Gastroesophageal sphincter (tissue), 4 donors: ENCODE results near the gene UNC13B. TPM values are rescaled to one million over a fixed set of nuclear protein-coding genes. Genes with fewer than 3 reads are reported as not detected.

Experiments
- ATAC-seq: fragments of 150-250 bp; one replicate; pipeline ENCODE4 v1.9.1; 2016; ENCODE audit warnings: mild to moderate bottlenecking, moderate library complexity
- H3K27ac ChIP-seq, 4 donors: fragments of 200-600 bp; sonication (generic) in 3 of 4; 1 replicate in 3 of 4; 2 replicates in 1 of 4; pipeline ENCODE4 v1.5.1; 2016 to 2019
- H3K27me3 ChIP-seq: fragments of 200-600 bp; sonication (generic); one replicate; pipeline ENCODE4 v1.5.1; 2019
- H3K36me3 ChIP-seq, 2 donors: fragments of 200-600 bp; sonication (generic); one replicate each; pipeline ENCODE4 v1.5.1; 2019; ENCODE audit warnings: control low read depth in 1 of 2
- H3K4me1 ChIP-seq, 3 donors: fragments of 200-600 bp; sonication (generic); 1 replicate in 2 of 3; 2 replicates in 1 of 3; pipeline ENCODE4 v1.5.1; 2016 to 2019; ENCODE audit warnings: control low read depth in 2 of 3
- H3K4me3 ChIP-seq, 2 donors: fragments of 200-600 bp; sonication (generic); one replicate each; pipeline ENCODE4 v1.5.1; 2019; ENCODE audit warnings: mild to moderate bottlenecking in 1 of 2, moderate library complexity in 1 of 2
- H3K9me3 ChIP-seq, 3 donors: fragments of 200-600 bp; sonication (generic); one replicate each; pipeline ENCODE4 v1.5.1; 2017 to 2019; ENCODE audit warnings: control low read depth in 2 of 3
- CTCF ChIP-seq, 4 experiments: fragments of 200-600 bp in 2 of 4; fragments of 450-650 bp in 2 of 4; sonication (generic) in 1 of 4; IDR thresholded peaks; one replicate each; pipeline ENCODE4 v1.5.1; 2017 to 2019; ENCODE audit warnings: antibody characterized with exemption in 4 of 4, mild to moderate bottlenecking in 2 of 4, moderate library complexity in 2 of 4
- EP300 ChIP-seq: sonication (generic); formaldehyde crosslinking; IDR thresholded peaks from one replicate; pipeline ENCODE4 v1.6.1; 2017; ENCODE audit warnings: antibody characterized with exemption, mild to moderate bottlenecking
- POLR2A ChIP-seq, 2 donors: fragments of 450-650 bp; IDR thresholded peaks; one replicate each; pipeline ENCODE4 v1.6.1; 2017; ENCODE audit warnings: antibody characterized with exemption in 2 of 2, mild to moderate bottlenecking in 2 of 2, moderate library complexity in 1 of 2
- POLR2AphosphoS5 ChIP-seq: sonication (generic); formaldehyde crosslinking; IDR thresholded peaks from one replicate; pipeline ENCODE4 v1.6.1; 2017; ENCODE audit warnings: antibody characterized with exemption
- WGBS, 2 donors: methylation state at CpG; one replicate each; pipeline ENCODE4 v1.1.5; 2018; ENCODE audit warnings: low coverage in 1 of 2; 5-methylcytosine and 5-hydroxymethylcytosine counted together
- total RNA-seq, 4 donors: library from RNA; depleted of rRNA; stranded (reverse); fragments of >200 nt; gene quantifications; one replicate each; pipeline ENCODE4 v1.1.0, GENCODE V29; 2016

The UNC13B gene
- total RNA-seq, 4 donors from 2014 or later, result 21.3 to 35.3 (median 31.7) TPM

- Histone ChIP-seq H3K27me3 (no peaks in the 10 kb centered on the region), H3K36me3 (no peaks in the 10 kb centered on the region), H3K4me1 (peaks cover 10 to 58% (median 30%) of the 10 kb centered on the region in 3 donors), H3K9me3 (no peaks in the 10 kb centered on the region), H3K27ac (peak within 1 kb of the TSS; percentile 55 to 96 (median 91)), H3K4me3 (peak within 1 kb of the TSS; percentile 43 to 64)
- 0% methylated on average over 25 to 27 of the region's 54 CpGs for WGBS, 2 donors
- peak; percentile 73 for ATAC-seq
- TF ChIP-seq EP300, result no peak
- TF ChIP-seq POLR2AphosphoS5, result peak; percentile 44
- peak in 1 of 2 donors; percentile 23 for TF ChIP-seq POLR2A (IDR thresholded peaks at IDR 0.05)
These were observed 45.9 kb upstream of the UNC13B start, which contains the start of gene ATOSB for GRCh38 chr9:35115680-35116538. Gene ATOSB (minus strand): TSS chr9:35115862. CDS start chr9:35108274, 7,588 bp downstream.

GRCh38 chr9:35116539-35116897 lies 45.3 kb upstream of the UNC13B start:
- no peak for ATAC-seq
- Histone ChIP-seq H3K27me3 (no peaks in the 10 kb centered on the region), H3K27ac (peak overlapping the region; percentile 55 to 96 (median 91)), H3K4me1 (peaks cover 10 to 56% (median 30%) of the 10 kb centered on the region in 3 donors), H3K9me3 (no peaks in the 10 kb centered on the region), H3K36me3 (no peaks in the 10 kb centered on the region), H3K4me3 (peak overlapping the region; percentile 43 to 64)
- TF ChIP-seq CTCF (IDR thresholded peaks at IDR 0.05) (no peak), POLR2A (IDR thresholded peaks at IDR 0.05) (no peak)
- 0% methylated on average over 6 to 7 of the region's 12 CpGs for WGBS, 2 donors

- peak; percentile 74 for ATAC-seq
- Histone ChIP-seq H3K4me1 (peaks cover 10 to 51% (median 27%) of the 10 kb centered on the region in 3 donors), H3K4me3 (peak overlapping the region in 1 of 2 donors; percentile 64), H3K27ac (peak overlapping the region; percentile 41 to 96 (median 91)), H3K36me3 (no peaks in the 10 kb centered on the region), H3K9me3 (no peaks in the 10 kb centered on the region), H3K27me3 (no peaks in the 10 kb centered on the region)
- 12 to 18% methylated on average over 9 to 30 of the region's 30 CpGs for WGBS, 2 donors
- TF ChIP-seq CTCF (IDR thresholded peaks at IDR 0.05) (peak in 3 of 4 experiments; percentile 88 to 95 (median 90)), EP300 (no peak), POLR2A (IDR thresholded peaks at IDR 0.05) (no peak), POLR2AphosphoS5 (peak; percentile 49)
These were observed 44.8 kb upstream of the UNC13B start for GRCh38 chr9:35116898-35117551.

- no peak overlapping the region for H3K27ac ChIP-seq
- H3K4me3 ChIP-seq, result no peak overlapping the region
- no peaks in the 10 kb centered on the region for H3K9me3 ChIP-seq
- TF ChIP-seq CTCF (IDR thresholded peaks at IDR 0.05) (no peak), POLR2AphosphoS5 (no peak), EP300 (no peak), POLR2A (IDR thresholded peaks at IDR 0.05) (no peak)
- ATAC-seq, result no peak
- H3K36me3 ChIP-seq, result no peaks in the 10 kb centered on the region
- no peaks in the 10 kb centered on the region for H3K4me1 ChIP-seq
- no peaks in the 10 kb centered on the region for H3K27me3 ChIP-seq
- 59 to 81% methylated on average over 4 to 6 of the region's 6 CpGs for WGBS, 2 donors
These were observed 26.9 kb upstream of the UNC13B start for GRCh38 chr9:35134920-35135319.

GRCh38 chr9:35135988-35136387 lies 25.8 kb upstream of the UNC13B start:
- H3K4me1 ChIP-seq, result no peaks in the 10 kb centered on the region
- H3K4me3 ChIP-seq, result no peak overlapping the region
- no peak overlapping the region for H3K27ac ChIP-seq
- no peaks in the 10 kb centered on the region for H3K27me3 ChIP-seq
- WGBS, 2 donors, result 87 to 89% methylated on average over 7 of the region's 7 CpGs
- H3K9me3 ChIP-seq, result peaks cover 0 to under 1% (median 0%) of the 10 kb centered on the region in 3 donors
- no peaks in the 10 kb centered on the region for H3K36me3 ChIP-seq
- TF ChIP-seq POLR2A (IDR thresholded peaks at IDR 0.05) (no peak), POLR2AphosphoS5 (no peak), CTCF (IDR thresholded peaks at IDR 0.05) (no peak), EP300 (no peak)
- no peak for ATAC-seq
